ENCODE data around the gene CFAP73.
"Not testable (repeated sequence)": the region's sequence is repeated elsewhere in the genome, so short reads cannot be mapped to it uniquely, and the experiment has no call there.

Gene CFAP73

GRCh38 chr12:113149361-113150150 lies at the start of gene CFAP73:
TSS of gene CFAP73 (plus strand) at chr12:113149724. CDS start at chr12:113149858, 134 bp downstream.
- DNase-seq: peak in 4 of 14 donors; percentile 17 to 56 (median 18)

- DNase-seq: no peak
These were observed 49.8 kb upstream of the CFAP73 start for GRCh38 chr12:113099764-113100163.

- peak in 1 of 14 donors; percentile 7 for DNase-seq
These were observed 47.8 kb upstream of the CFAP73 start for GRCh38 chr12:113101751-113102150.

- no peak for DNase-seq
These were observed 46.7 kb upstream of the CFAP73 start for GRCh38 chr12:113102811-113103210.

GRCh38 chr12:113103756-113104450 lies 45.6 kb upstream of the CFAP73 start:
- DNase-seq: peak in 1 of 14 donors; percentile 19

- DNase-seq: no peak
These were observed 44.5 kb upstream of the CFAP73 start for GRCh38 chr12:113104953-113105510.

GRCh38 chr12:113105606-113106271 lies 43.8 kb upstream of the CFAP73 start:
- DNase-seq: no peak

- no peak for DNase-seq
These were observed 43.2 kb upstream of the CFAP73 start for GRCh38 chr12:113106361-113106760.

- DNase-seq: no peak
These were observed 41.2 kb upstream of the CFAP73 start for GRCh38 chr12:113108308-113108707.

GRCh38 chr12:113109360-113109759 lies 40.2 kb upstream of the CFAP73 start:
- no peak for DNase-seq

GRCh38 chr12:113109872-113110599 lies 39.5 kb upstream of the CFAP73 start:
- no peak for DNase-seq

GRCh38 chr12:113111247-113111646 lies 38.3 kb upstream of the CFAP73 start:
- DNase-seq: no peak

- no peak for DNase-seq
These were observed 37.3 kb upstream of the CFAP73 start for GRCh38 chr12:113112043-113112899.

- DNase-seq: no peak
These were observed 36.1 kb upstream of the CFAP73 start for GRCh38 chr12:113113397-113113796.

- no peak for DNase-seq
These were observed 34.9 kb upstream of the CFAP73 start for GRCh38 chr12:113114447-113115178.

- DNase-seq: no peak
These were observed 33.9 kb upstream of the CFAP73 start for GRCh38 chr12:113115455-113116126.

GRCh38 chr12:113116875-113117274 lies 32.6 kb upstream of the CFAP73 start:
- no peak for DNase-seq

- DNase-seq: not testable (repeated sequence)
These were observed 31.8 kb upstream of the CFAP73 start for GRCh38 chr12:113117684-113118083.

- DNase-seq: no peak
These were observed 31.4 kb upstream of the CFAP73 start for GRCh38 chr12:113118142-113118541.

Measured in C1 segment of cervical spinal cord (tissue), 14 donors.